ENCODE data around the gene RERE.
"Not testable (repeated sequence)": the region's sequence is repeated elsewhere in the genome, so short reads cannot be mapped to it uniquely, and the experiment has no call there.

The RERE gene

GRCh38 chr1:8536515-8536914 lies 280.9 kb downstream of the RERE start:
- no peak for ATAC-seq

- ATAC-seq: no peak
Observed at GRCh38 chr1:8533907-8534306, 283.5 kb downstream of the RERE start.

DNA sequence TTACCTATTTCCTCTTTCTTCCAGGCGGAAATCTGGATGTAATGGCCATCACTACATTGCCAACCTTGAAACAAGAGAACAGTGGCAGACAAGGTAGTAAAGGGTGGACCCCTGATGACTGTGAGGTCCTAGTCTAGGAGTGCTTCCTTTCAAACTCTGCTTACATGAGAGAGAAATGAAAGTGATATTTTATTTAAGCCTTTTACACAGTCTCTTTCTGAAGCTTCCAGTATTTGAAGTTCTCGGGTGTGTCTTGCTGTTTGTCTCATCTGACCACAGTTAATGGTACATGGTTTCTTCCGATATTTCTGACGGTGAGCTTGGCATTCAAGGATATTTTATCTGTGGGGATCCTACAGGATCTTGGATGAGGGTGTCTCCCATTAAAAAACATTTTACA lies 284.3 kb downstream of the RERE start:
- peak; percentile 78 to 87 for ATAC-seq

GRCh38 chr1:8529901-8530300 lies 287.5 kb downstream of the RERE start:
- ATAC-seq: no peak

DNA sequence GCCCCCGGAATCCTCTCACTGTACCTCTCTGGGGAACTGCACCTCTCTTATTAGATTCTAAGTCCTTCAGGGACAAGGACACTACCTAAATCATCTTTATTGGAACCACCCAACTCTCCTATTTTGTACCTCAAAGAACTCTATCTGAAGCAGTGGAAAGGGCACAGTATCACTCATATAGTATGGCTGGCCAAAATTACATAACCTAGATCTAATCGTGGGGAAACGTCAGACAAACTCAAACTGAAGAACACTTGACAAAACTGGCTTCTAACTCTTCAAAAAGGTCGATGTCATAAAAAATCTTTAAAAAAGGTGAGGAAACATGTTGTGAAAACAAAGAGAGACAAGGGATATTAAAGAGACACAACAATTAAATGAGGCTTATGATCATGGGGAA lies 289.5 kb downstream of the RERE start:
- no peak for ATAC-seq

DNA sequence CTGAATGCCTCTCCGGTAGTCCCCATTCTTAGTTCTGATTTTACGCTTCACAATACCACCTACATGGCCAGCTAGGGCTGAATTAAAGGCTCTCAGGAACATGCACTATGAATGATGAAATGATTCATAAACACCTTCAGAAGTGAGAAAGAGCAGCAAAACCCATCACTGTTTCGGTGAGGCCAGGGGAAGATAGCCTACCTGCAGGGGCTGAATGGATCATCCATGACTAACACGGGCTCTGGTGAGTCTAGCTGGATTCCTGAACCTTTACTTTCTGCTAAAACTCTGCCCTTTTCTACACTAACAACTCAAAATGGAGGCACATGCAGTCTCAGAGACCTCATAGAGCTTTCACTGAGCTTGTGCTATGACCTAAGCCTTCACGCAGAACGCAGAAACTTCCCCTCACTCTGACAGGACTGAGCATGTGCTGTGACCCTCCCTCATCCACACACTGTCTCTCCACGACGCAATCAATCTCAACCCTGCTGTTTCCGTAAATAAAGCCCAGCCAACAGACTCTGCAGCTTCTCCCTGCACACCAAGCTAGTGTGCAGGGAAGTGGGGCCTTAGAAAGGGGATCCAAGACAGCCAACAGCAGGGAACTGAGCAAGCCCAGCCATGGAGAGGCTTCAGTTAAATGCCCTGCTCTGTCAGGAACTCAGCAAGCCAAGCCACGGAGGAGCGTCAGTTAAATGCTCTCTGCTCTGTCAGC lies 291.7 kb downstream of the RERE start:
- ATAC-seq: peak; percentile 92 to 94

DNA sequence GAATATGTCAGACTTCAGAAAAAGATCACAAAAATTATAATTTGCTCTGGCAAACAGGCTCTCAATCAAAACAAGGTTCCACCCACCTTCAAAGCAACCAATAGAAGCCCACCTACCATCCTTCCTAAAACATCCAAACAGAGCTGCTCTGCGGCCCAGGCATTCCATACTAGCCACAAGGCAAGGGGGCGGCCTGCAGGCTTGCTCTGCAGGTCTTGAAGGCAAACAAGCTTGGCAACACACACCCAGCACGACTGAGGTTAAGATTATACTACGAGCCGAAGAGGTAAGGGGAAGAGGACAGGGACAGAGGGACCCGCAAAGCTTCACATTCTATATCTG lies 292.3 kb downstream of the RERE start:
- no peak for ATAC-seq

- ATAC-seq: no peak
Observed at GRCh38 chr1:8524627-8525157, 292.7 kb downstream of the RERE start.

- ATAC-seq: no peak
Observed at GRCh38 chr1:8523666-8524206, 293.7 kb downstream of the RERE start.

DNA sequence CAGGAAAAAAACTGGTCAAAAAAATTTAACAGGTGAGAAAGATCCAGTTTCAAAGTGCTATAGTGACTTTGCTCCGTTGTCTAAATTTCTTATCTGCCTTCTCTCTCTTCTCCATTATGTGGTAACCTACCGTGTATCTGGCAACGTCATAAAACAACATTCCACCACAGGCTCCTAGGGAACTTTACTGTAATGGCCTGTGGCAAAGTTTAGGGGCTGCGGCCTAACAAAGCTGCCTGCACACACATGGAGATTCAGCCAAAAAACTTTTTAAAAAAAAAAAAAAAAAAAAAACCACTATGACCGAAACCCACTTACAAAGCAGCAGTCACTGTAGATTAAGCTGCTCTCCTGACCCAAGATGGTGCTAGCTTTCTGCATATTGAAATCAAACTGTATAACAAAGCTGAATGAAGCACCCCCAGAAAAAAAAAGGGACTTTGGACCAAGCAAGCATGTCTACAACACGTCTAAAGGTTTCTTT lies 296.9 kb downstream of the RERE start:
- peak in 1 of 2 donors; percentile 15 for ATAC-seq

- no peak for ATAC-seq
Observed at GRCh38 chr1:8519167-8519566, 298.3 kb downstream of the RERE start.

DNA sequence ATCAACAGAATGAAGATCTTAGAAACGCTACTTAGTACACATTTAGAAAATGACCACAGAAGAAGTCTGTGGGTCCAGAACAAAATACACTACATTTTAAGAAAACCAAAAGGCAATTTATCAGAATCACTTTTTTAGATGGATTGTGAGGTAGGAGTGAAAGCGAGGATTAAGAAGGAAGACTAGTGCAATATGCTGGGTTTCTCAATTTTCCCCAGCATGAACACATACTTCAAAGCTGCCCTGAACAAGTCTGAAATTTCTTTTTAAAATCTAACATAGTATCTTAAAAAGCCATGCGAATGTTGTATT lies 299.0 kb downstream of the RERE start:
- ATAC-seq: no peak

- no peak for ATAC-seq
Observed at GRCh38 chr1:8517661-8518489, 299.6 kb downstream of the RERE start.

DNA sequence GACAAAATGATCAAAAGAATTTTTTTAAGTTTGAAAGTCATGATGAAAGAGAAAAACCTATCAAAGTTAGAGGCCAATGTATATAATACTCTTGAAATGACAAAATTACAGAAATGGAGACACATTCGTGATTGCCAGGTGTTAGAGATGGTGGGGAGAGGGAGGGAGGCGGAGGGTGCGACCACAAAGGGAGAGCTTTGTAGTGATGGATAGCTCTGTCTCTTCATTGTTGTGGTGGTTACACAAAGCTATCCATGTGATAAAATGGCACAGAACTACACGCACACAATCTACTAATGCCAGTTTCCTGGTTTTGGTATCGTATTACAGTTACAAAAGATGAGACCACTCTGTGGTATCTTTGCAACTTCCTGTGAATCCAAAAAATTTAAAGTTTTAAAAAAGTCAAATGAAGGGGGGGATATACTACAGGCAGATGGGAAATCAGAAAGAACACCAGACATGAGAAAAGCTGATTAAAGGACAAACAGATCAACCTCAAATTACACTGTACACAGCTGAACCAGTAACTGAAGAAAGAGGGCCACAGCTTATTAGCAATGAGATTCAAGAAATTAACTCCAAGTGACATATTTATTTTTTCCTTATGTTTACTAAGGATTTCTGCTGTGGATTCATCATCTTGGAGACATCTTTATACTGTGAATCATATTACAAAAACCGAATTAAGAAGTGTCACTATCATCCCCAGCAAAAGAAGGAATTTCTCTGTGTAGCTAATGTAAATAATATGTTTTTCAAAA lies 300.5 kb downstream of the RERE start:
- ATAC-seq: peak in 1 of 2 donors; percentile 78

DNA sequence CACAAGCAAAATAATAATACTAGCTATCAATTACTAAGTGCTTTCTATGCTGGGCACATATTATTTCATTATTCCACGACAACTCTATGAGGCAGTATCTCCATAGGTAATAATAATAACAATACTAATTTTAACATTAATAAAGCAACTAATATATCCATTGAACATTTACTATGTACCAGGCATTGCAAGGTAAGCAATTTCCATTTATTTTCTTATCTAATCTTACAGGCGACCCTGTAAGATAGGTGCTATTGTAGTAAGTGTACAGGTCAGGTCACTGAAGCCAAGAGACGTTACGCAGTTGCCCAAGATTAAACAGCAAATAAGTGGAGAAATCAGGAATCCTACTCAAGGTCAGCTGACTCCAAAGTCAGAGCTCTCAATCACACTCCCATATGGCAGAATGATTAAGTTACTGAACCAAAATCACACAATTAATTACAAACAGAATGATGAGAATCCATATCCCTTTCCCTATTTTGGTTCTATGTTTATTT lies 301.1 kb downstream of the RERE start:
- no peak for ATAC-seq

DNA sequence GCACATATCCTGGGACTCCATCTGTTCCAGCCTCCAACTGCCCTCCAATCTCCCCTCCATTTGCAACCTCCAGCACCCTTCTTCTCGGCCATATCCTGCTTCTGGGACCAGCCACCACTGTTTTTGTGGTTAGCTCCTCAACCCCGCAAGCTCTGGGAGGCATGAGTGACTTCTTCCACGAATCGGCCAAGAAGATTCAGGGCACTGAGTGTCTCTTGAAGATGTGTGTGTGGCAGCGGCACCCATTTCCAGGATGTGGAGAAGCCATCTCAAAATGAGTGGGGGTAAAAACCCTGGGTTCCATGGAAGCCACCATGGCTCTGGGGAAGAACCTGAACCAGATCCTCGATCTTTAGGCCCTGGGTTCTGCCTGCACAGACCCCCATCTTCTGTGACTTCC lies 304.9 kb downstream of the RERE start:
- no peak for ATAC-seq

DNA sequence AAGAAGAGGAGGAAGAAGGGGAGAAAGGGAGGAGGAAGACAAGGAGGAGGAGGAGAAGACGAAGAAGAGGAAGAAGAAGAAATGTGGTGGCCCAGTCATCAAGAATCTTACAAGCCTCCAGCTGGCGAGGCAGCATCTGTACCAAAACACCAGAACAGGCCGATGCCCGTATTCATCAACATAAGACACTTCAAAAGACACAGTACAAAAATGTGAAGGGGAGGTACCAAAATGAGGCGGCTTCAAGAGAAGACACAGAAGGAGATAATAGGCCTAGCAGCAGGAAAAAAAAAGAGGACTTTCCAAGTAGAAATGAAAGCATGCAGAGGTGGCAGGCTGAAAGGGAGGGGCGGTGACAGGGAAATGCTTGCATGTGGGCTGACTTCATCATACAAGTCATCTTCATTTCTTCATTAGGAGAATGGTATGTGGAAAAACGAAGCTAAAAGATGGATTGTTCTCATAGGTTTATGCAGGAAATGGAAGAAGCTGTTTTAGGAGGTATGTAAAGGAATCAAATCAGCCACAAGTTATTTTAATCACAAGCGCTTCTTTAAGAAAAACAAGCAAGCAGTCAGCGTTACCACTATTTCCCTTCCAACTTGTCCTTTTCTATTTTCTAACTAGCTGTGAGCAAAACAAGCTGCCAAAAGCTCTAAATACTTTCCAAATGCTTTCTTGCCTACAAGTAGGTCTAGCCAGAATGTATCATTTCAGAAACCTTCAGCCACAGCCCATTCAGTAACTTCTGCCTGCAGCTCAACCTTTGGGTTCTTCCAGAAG lies 307.2 kb downstream of the RERE start:
- ATAC-seq: peak; percentile 72 to 81

DNA sequence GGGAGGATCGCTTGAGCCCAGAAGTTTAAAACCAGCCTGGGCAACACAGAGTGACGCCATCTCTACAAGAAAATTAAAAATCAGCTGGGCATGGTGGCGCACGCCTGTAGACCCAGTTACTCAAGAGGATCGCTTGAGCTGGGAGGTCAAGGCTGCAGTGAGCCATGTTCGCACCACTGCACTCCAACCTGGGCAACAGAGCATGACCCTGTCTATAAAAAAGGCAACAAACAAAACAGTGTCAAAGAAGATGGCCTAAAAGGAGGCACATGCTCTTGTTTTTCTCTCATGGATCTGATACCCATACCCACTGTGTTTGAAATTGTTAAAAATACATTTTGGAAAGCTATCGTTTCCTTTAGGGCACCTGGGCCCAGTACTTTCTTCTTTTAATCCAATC lies 307.9 kb downstream of the RERE start:
- no peak for ATAC-seq

DNA sequence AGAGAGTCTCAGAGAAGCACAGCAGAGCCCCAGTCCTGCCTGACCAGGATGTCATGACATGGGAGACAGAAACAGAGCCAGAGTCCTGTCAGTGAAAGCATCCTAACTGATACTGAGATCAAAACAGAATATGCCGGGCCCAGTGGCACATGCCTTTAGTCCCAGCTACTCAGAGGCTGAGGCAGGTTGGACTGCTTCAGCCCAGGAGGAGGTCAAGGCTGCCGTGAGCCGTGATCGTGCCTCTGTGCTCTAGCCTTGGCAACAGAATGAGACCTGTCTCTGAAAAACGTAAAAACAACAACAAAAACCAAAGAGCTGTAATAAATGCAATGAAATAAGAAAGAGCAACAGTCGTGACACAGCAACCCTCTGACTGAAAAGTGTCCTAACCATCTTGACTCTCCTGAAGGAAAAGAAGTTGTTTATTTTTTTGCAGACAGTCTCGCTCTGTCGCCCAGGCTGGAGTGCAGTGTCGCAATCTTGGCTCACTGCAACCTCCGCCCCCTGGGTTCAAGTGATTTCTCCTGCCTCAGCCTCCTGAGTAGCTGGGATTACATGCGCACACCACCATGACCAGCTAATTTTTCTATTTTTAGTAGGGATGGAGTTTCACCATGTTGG lies 310.3 kb downstream of the RERE start:
- ATAC-seq: no peak

- no peak for ATAC-seq
Observed at GRCh38 chr1:8506456-8506855, 311.0 kb downstream of the RERE start.

- ATAC-seq: no peak
Observed at GRCh38 chr1:8503842-8504241, 313.6 kb downstream of the RERE start.

DNA sequence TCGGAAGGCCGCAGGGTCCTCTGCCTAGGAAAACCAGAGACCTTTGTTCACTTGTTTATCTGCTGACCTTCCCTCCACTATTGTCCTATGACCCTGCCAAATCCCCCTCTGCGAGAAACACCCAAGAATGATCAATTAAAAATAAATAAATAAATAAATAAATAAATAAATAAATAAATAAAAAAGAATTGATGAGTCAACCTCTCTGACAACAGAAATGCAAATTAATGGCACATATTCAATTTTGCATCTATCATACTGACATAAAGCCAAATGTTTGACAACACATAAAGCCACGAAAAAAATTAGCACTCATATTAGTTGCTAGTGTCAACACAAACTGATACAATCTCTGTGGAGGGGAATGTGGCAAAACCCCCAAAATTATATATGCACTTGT lies 314.5 kb downstream of the RERE start:
- ATAC-seq: not testable (repeated sequence)
